HT-29 (cell line): ENCODE results near the gene ELFN2. TPM values are rescaled to one million over a fixed set of nuclear protein-coding genes. Genes with fewer than 3 reads are reported as not detected.
A peak's percentile ranks its signal among the peaks of the same experiment; 100 is the strongest.
"Not testable (repeated sequence)": the region's sequence is repeated elsewhere in the genome, so short reads cannot be mapped to it uniquely, and the experiment has no call there.

Source experiments
- DNase-seq: peaks from one replicate; pipeline ENCODE4 v3.0.0-alpha.2; 2015; ENCODE audit warnings: low spot score
- total RNA-seq: library from RNA; depleted of rRNA; stranded (reverse); fragments of >200 nt; shearing (Covaris generic); gene quantifications from 2 replicates; pipeline ENCODE4 v1.2.3, GENCODE V29; 2014; rRNA removed

ELFN2 gene, protein sequence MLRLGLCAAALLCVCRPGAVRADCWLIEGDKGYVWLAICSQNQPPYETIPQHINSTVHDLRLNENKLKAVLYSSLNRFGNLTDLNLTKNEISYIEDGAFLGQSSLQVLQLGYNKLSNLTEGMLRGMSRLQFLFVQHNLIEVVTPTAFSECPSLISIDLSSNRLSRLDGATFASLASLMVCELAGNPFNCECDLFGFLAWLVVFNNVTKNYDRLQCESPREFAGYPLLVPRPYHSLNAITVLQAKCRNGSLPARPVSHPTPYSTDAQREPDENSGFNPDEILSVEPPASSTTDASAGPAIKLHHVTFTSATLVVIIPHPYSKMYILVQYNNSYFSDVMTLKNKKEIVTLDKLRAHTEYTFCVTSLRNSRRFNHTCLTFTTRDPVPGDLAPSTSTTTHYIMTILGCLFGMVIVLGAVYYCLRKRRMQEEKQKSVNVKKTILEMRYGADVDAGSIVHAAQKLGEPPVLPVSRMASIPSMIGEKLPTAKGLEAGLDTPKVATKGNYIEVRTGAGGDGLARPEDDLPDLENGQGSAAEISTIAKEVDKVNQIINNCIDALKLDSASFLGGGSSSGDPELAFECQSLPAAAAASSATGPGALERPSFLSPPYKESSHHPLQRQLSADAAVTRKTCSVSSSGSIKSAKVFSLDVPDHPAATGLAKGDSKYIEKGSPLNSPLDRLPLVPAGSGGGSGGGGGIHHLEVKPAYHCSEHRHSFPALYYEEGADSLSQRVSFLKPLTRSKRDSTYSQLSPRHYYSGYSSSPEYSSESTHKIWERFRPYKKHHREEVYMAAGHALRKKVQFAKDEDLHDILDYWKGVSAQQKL
- total RNA-seq, result 0.03 TPM in 1 of 2 replicates, not detected in the other

GRCh38 chr22:37427135-37427710 is at the start of gene ELFN2:
Gene ELFN2, minus strand, starts transcription at chr22:37427479. Its CDS starts 51,945 bp downstream, at chr22:37375534.
- no peak for DNase-seq

GRCh38 chr22:37476389-37477329 is 49.4 kb upstream of the ELFN2 start:
- DNase-seq, result no peak

DNA sequence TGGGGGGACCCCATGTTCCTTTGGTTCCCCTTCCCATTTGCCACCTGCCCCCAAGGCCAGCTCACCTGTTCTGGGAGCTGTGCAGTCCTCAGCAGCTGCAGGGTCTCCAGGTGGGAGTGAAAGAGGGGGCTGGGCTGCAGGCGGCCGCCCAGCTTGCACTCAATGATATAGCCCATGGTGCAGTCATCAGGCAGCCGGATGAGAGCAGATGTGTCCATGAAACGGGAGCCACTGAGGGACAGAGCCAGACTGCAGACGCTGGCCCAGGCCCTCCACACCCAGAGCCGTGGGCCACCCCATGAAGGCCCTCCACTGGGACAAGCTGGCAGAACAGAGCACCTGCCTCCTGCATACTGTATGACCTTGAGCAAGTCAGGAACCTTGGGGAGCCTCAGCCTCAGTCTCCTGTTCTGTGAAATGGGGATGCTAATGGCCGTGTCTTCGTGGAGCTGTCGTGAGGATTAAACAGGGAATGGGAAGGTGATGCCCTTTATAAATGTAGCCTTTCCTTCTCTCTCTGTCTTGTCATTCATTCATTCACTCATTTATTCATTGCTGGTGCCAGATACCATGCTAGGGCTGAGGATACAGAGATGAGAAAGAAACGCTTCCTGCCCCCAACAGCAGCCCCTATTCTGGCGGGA is 47.3 kb upstream of the ELFN2 start:
- DNase-seq, result no peak

DNA sequence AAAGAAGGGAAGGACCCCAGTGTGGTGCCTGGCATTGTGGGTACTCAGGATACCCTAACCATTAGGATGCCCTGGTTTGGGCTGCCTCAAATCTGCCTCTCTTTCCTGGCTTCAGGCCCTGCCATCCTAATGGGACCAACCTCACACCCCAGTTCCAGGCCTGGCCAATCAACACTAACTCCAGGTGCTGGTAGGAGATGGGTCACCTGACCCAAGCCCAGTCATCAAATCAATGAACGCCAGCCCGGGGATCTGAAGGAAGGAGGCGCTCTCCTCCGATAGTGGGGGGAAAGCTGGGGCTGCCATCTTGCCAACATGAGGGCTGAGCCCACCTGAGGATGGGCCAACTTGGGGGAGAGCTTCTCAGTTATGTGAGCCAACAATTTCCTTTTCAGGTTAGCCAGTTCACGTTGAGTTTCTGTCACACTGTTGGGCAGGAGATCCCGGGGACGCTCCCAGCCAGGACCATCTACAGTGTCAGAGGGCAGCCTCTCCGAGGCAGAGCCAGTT is 46.2 kb upstream of the ELFN2 start:
- no peak for DNase-seq

DNA sequence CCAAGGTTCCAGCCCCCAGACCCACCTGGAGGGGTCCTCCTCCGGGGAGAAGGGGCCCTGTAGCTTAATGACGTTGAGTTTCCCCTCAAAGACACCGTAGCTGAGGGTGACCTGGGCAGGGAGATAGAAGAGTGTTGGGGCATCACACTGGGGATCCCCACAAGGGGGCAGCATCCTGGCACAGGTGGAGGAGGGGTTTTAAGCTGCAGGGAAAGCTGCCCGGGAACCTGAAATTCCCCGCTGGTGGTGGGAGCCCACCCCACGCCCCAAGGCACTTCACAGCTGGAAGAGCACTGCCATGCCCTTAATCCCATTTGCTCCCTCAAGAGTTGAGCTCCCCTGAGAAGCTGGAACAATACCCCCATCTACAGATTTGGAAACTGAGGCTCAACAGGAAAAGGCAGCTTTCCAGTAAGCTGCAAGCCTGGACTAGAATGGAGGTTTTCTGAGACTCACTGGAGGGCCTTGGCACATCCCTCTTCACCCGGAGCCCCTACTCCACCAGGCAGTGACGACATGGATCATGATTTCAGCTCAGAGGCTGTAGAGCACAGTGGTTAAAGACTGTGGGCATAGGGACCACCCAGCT is 45.2 kb upstream of the ELFN2 start:
- peak; percentile 54 for DNase-seq

GRCh38 chr22:37471727-37472417 is 44.6 kb upstream of the ELFN2 start:
- DNase-seq, result no peak

DNA sequence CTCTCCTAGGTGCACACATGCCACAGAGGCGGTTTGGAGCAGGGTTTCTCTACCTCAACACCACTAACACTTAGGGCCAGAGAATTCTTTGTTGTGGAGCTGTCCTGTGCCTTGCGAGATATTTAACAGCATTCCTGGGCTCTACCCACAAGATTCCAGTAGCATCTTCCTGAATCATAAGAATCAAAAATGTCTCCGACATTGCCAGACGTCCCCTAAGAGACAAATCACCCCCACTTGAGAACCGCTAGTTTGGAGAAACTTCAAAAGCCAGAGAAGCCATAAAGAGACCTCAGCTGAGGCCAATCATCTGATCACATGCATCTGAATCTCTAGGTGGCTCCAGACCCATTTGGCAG is 42.8 kb upstream of the ELFN2 start:
- DNase-seq, result no peak

GRCh38 chr22:37469416-37470086 is 42.3 kb upstream of the ELFN2 start:
- DNase-seq, result no peak

GRCh38 chr22:37468201-37468695 is 41.0 kb upstream of the ELFN2 start:
- DNase-seq, result not testable (repeated sequence)

- DNase-seq, result no peak
These were observed 40.2 kb upstream of the ELFN2 start for GRCh38 chr22:37467391-37467955.

DNA sequence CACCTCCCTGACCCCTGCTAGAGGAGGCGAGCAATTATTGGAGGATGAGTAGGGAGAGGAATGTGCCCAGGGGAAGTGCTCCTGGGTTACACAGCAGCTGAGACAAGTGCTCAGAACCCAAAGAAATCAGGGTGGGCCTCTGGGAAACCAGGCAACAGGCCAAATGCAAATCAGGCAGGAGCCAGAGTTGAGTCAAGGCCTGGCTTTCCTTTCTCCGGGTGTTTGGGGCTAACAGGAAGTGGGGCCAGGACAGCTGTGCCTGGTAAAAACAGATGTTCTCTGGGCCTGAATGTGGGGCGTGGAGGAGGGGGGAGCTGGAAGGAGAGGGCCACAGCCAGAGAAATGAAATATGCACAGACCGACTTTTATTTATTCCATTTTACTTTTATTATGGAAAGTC is 36.9 kb upstream of the ELFN2 start:
- no peak for DNase-seq

DNA sequence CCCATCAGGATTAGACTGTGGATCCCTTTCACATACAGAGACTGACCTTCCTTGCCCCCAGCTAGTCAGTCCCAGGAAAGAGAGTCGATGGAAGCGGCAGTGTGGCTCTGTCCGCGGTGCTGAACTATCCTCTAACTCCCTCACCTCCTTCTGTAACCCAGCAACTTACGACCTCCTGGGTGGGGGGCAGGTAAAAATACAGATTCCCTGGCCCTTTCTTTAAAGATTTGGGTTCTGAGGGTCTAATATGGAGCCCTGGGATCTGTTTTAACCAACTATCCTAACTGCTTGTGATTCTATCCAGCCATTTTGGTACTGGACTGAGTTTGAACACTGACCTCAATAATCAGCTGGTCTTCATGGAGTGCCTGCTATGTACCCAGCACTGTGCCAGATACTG is 35.7 kb upstream of the ELFN2 start:
- DNase-seq, result peak; percentile 32

GRCh38 chr22:37462436-37462835 is 35.2 kb upstream of the ELFN2 start:
- DNase-seq, result no peak

DNA sequence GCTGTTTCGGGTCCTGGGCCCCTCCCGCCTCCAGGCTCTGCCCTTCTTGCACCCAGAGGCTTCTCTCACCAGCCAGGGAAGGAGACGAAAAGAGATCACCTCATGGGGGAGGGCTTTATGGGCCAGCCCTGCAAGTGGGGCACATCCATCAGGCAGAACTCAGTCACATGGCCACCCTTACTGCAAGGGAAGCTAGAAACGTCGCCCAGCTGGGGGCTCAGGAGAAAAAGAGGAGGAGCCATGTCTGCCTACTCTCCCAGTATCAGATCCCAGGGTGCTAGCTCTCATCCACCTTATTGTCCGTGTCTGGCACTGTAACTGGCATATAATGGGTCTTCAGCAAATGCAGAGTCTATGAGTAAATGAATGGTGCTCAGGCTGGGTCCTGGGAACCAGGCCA is 34.7 kb upstream of the ELFN2 start:
- DNase-seq, result no peak

DNA sequence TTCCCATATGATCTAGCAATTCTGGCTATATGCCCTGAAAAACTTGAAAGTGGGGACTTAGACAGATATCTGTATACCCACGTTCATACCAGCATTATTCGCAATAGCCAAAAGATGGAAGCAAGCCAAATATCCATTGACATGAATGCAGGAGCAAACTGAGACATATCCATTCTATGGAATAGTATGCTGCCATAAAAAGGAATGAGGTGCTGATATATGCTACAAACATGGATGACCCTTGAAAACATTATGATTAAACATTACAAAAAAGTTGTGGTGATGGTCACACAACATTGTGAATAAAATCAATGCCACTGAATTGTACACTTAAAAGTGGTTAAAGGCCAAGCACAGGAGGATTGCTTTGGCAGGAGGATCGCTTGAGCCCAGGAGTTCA is 33.4 kb upstream of the ELFN2 start:
- no peak for DNase-seq

- DNase-seq, result no peak
These were observed 31.9 kb upstream of the ELFN2 start for GRCh38 chr22:37459206-37459605.

- DNase-seq, result peak; percentile 88
These were observed 30.0 kb upstream of the ELFN2 start for GRCh38 chr22:37457093-37457893.

DNA sequence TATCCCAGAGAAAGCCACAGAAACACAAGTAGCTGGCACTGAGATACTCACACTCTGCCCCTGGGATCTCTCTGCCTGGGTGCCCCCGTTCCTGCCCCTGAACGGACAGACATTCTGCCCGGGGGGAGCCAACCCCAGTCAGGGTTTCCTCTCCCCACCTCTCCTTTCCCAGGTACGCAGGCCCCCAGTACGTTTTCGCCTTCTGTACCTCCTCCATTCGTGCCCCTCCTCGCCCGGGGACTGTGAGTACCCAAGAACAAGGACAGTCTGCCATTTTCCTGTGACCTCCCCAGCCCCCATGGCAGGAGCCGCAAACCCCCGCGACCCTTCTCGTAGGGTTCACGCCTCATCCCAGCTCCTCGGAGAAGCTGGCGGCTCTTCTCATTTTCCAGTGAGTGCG is 29.1 kb upstream of the ELFN2 start:
- no peak for DNase-seq
